ENCODE data around the gene EAF2.

Gene EAF2

DNA sequence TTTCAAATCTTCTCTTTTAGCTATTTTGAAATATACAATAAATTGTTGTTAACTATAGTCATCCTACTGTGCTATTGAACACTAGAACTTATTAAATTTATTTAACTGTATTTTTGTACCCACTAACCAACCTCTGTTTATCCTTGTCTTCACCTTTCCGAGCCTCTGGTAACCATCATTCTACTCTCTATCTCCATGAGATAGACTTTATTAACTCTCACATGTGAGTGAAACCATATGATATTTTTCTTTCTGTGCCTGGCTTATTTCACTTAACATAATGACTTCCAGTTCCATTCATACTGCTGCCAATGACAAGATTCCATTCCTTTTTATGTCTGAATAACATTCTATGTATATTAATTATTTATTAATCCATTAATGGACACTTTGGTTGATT lies 43.4 kb downstream of the EAF2 start:
- DNase-seq (ENCODE audit: low read depth) = no peak
- no peak overlapping the region for H3K4me3 ChIP-seq (ENCODE audit: low read depth, low read length)
- TF ChIP-seq, protein P1, sequence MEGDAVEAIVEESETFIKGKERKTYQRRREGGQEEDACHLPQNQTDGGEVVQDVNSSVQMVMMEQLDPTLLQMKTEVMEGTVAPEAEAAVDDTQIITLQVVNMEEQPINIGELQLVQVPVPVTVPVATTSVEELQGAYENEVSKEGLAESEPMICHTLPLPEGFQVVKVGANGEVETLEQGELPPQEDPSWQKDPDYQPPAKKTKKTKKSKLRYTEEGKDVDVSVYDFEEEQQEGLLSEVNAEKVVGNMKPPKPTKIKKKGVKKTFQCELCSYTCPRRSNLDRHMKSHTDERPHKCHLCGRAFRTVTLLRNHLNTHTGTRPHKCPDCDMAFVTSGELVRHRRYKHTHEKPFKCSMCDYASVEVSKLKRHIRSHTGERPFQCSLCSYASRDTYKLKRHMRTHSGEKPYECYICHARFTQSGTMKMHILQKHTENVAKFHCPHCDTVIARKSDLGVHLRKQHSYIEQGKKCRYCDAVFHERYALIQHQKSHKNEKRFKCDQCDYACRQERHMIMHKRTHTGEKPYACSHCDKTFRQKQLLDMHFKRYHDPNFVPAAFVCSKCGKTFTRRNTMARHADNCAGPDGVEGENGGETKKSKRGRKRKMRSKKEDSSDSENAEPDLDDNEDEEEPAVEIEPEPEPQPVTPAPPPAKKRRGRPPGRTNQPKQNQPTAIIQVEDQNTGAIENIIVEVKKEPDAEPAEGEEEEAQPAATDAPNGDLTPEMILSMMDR (IDR thresholded peaks at IDR 0.05; ENCODE audit: insufficient read depth, low read depth, low read length, missing control alignments) = no peak

DNA sequence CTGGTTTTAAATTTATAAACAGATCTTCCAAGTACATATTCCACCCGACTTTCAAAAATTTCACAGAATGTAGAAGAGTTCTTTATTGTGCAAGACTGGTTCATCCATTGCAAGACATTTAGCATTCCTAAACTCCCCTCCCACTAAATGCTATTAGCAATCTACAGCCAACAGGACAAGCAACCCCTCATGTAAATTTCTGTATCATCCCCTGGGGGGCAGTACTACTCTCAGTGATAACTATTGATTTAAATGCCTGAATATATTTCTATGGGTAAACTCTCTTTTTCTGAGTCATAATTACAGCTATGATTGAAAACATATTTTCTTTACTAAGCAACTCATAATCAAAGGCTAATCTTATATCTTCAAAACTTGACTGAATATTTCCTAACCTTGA lies 48.5 kb downstream of the EAF2 start:
- H3K4me3 ChIP-seq (ENCODE audit: low read depth, low read length) = no peak overlapping the region
- peak; percentile 28 for DNase-seq (ENCODE audit: low read depth)
- TF ChIP-seq, protein P1 (IDR thresholded peaks at IDR 0.05; ENCODE audit: insufficient read depth, low read depth, low read length, missing control alignments) = peak; percentile 29

DNA sequence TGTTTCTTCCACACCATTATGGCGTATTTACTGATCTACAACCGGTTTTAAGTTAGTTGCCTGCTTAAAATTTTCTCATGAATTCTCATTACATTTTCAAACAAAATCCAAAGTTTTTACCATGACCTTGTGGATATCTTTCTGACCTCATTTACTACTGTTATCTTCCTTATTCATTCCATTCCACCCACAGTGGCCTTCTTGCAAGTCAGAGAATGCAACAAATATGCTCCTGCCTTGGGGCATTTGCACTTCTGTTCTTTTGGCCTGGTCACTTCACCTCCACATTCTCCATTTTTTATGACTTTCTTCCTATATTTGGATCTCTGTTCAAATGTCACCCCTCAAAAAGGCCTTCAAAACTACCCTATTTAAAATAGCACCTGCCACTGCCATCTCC lies 50.4 kb downstream of the EAF2 start:
- no peak overlapping the region for H3K4me3 ChIP-seq (ENCODE audit: low read depth, low read length)
- DNase-seq (ENCODE audit: low read depth) = no peak
- TF ChIP-seq, protein P1 (IDR thresholded peaks at IDR 0.05; ENCODE audit: insufficient read depth, low read depth, low read length, missing control alignments) = no peak

DNA sequence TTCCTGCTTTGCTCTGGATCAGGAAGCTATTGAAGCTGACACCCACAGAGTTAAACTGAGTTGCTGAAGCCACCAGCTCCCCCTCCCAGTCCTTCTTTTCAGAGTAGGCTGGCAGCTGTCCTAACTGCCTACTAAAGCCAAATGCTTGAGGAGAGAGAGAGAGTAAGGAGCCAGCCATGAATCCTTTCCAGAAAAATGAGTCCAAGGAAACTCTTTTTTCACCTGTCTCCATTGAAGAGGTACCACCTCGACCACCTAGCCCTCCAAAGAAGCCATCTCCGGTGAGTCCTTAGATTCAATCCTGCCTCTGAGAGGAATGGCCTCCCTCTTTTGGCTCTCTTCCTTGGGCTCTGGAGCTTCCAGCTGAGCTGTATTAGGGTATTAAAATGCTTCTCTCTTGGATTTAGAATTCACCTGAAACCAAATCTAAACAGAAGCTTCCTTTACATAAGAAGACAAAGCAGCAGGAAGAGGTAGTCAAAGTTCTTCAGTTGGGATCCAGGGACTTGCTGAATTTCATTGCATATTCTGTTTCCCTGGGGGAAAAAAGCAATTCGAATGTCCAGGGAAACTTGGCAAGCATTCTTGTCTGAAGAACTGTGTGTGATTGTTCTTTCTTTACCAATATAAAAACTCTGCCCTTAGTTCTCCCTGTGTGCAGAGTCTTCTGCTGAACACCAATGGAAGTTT lies 59.4 kb downstream of the EAF2 start, which contains the start of gene SLC15A2:
SLC15A2 (plus strand) TSS at position 101 of the 690 bp plus-strand sequence; CDS start at position 177, 76 bp downstream.
- H3K4me3 ChIP-seq (ENCODE audit: low read depth, low read length) = no peak within 1 kb of the TSS
- TF ChIP-seq, protein P1 (IDR thresholded peaks at IDR 0.05; ENCODE audit: insufficient read depth, low read depth, low read length, missing control alignments) = no peak
- no peak for DNase-seq (ENCODE audit: low read depth)

DNA sequence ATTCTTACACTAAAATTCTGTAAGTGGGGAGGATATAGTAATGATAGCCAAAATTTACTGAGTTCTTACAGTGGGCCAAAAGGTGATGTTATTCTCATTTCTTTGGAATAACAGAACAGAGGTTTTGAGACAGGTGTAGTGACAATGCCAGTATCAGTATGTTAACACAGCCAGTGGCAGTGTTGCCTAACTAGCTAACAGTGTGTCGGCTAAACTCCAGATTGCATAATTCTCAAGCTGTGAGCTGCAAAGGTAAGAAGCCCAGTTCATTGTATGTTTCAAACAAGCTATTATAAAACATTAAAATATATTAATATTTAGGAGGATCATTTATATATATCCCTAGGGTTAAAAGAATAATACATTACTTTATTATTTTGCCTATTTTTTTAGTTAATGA lies 60.1 kb downstream of the EAF2 start:
- DNase-seq (ENCODE audit: low read depth) = no peak
- TF ChIP-seq, protein P1 (IDR thresholded peaks at IDR 0.05; ENCODE audit: insufficient read depth, low read depth, low read length, missing control alignments) = no peak
- no peak overlapping the region for H3K4me3 ChIP-seq (ENCODE audit: low read depth, low read length)

DNA sequence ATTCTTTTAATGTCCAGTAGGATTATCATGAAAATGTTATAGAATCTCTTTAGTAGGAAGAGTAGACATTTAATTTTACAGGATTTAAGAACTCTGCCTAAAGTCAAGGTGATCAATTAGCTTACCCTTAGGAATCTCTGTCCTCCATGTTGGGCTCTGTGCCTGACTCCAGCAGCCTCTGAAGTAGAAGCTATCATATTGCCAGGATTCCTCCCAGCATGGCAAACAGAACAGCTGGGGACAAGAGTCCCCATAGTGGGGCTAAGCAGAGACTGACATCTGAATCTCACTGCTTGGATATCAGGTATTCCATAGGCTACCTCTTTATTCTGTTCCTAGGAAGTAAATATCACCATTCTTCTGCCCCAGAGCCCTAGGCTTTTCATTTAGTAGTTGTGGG lies 60.7 kb downstream of the EAF2 start:
- H3K4me3 ChIP-seq (ENCODE audit: low read depth, low read length) = no peak overlapping the region
- TF ChIP-seq, protein P1 (IDR thresholded peaks at IDR 0.05; ENCODE audit: insufficient read depth, low read depth, low read length, missing control alignments) = no peak
- no peak for DNase-seq (ENCODE audit: low read depth)

DNA sequence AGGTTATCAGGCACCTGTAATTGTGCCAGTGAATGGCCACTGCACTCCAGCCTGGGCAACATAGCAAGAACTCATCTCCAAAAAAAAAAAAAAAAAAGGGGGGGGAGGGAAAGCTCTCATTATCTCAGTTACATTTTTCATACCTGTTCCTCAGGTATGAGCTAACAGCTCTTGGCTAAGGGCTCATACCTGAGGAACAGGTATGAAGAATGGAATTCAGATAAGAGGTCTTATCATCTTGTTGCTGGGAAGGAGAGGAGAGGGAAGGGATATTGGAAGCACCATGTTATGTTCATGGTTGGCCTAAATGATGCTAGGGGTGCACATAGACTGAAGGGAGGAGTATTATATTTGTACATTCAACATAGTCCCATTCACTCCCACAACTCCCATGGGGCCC lies 61.8 kb downstream of the EAF2 start:
- TF ChIP-seq, protein P1 (IDR thresholded peaks at IDR 0.05; ENCODE audit: insufficient read depth, low read depth, low read length, missing control alignments) = no peak
- no peak for DNase-seq (ENCODE audit: low read depth)
- no peak overlapping the region for H3K4me3 ChIP-seq (ENCODE audit: low read depth, low read length)
